Measurements from ENCODE around the gene SDHAF3. TPM values are rescaled to one million over a fixed set of nuclear protein-coding genes. Genes with fewer than 3 reads are reported as not detected.
A peak's percentile ranks its signal among the peaks of the same experiment; 100 is the strongest.
"Not testable (repeated sequence)": the region's sequence is repeated elsewhere in the genome, so short reads cannot be mapped to it uniquely, and the experiment has no call there.

The SDHAF3 gene
- polyA plus RNA-seq, 4 donors = 47.4 to 54.0 (median 49.9) TPM

GRCh38 chr7:97120713-97121457, 3.4 kb downstream of the SDHAF3 start:
- no peak for DNase-seq (ENCODE audit: low read depth in 4 of 4, low spot score in 3 of 4)

GRCh38 chr7:97123115-97123514, 5.6 kb downstream of the SDHAF3 start:
- not testable (repeated sequence) for DNase-seq (ENCODE audit: low read depth in 4 of 4, low spot score in 3 of 4)

GRCh38 chr7:97126483-97127171, 9.1 kb downstream of the SDHAF3 start:
- DNase-seq (ENCODE audit: low read depth in 4 of 4, low spot score in 3 of 4) = no peak

- DNase-seq (ENCODE audit: low read depth in 4 of 4, low spot score in 3 of 4) = no peak
Measured at GRCh38 chr7:97128736-97129135, 11.2 kb downstream of the SDHAF3 start.

- no peak for DNase-seq (ENCODE audit: low read depth in 4 of 4, low spot score in 3 of 4)
Measured at GRCh38 chr7:97130417-97131139, 13.1 kb downstream of the SDHAF3 start.

GRCh38 chr7:97133159-97133558, 15.7 kb downstream of the SDHAF3 start:
- no peak for DNase-seq (ENCODE audit: low read depth in 4 of 4, low spot score in 3 of 4)

GRCh38 chr7:97138830-97139229, 21.3 kb downstream of the SDHAF3 start:
- DNase-seq (ENCODE audit: low read depth in 4 of 4, low spot score in 3 of 4) = no peak

GRCh38 chr7:97145068-97145467, 27.6 kb downstream of the SDHAF3 start:
- peak in 2 of 4 donors; percentile 1 to 2 for DNase-seq (ENCODE audit: low read depth in 4 of 4, low spot score in 3 of 4)

GRCh38 chr7:97149843-97150242, 32.3 kb downstream of the SDHAF3 start:
- DNase-seq (ENCODE audit: low read depth in 4 of 4, low spot score in 3 of 4) = no peak

GRCh38 chr7:97155897-97156418, 38.5 kb downstream of the SDHAF3 start:
- no peak for DNase-seq (ENCODE audit: low read depth in 4 of 4, low spot score in 3 of 4)

GRCh38 chr7:97159984-97160383, 42.5 kb downstream of the SDHAF3 start:
- DNase-seq (ENCODE audit: low read depth in 4 of 4, low spot score in 3 of 4) = not testable (repeated sequence)

GRCh38 chr7:97161609-97162008, 44.1 kb downstream of the SDHAF3 start:
- not testable (repeated sequence) for DNase-seq (ENCODE audit: low read depth in 4 of 4, low spot score in 3 of 4)

- DNase-seq (ENCODE audit: low read depth in 4 of 4, low spot score in 3 of 4) = no peak
Measured at GRCh38 chr7:97166308-97166707, 48.8 kb downstream of the SDHAF3 start.

GRCh38 chr7:97167176-97167575, 49.7 kb downstream of the SDHAF3 start:
- DNase-seq (ENCODE audit: low read depth in 4 of 4, low spot score in 3 of 4) = no peak

GRCh38 chr7:97167749-97168148, 50.3 kb downstream of the SDHAF3 start:
- DNase-seq (ENCODE audit: low read depth in 4 of 4, low spot score in 3 of 4) = no peak

GRCh38 chr7:97174303-97174702, 56.8 kb downstream of the SDHAF3 start:
- DNase-seq (ENCODE audit: low read depth in 4 of 4, low spot score in 3 of 4) = no peak

GRCh38 chr7:97179454-97180104, 62.1 kb downstream of the SDHAF3 start:
- peak; percentile 28 to 35 (median 31) for DNase-seq (ENCODE audit: low read depth in 4 of 4, low spot score in 3 of 4)

- no peak for DNase-seq (ENCODE audit: low read depth in 4 of 4, low spot score in 3 of 4)
Measured at GRCh38 chr7:97187067-97187466, 69.6 kb downstream of the SDHAF3 start.

GRCh38 chr7:97196174-97196573, 78.7 kb downstream of the SDHAF3 start:
- not testable (repeated sequence) for DNase-seq (ENCODE audit: low read depth in 4 of 4, low spot score in 3 of 4)

GRCh38 chr7:97198596-97198995, 81.1 kb downstream of the SDHAF3 start:
- no peak for DNase-seq (ENCODE audit: low read depth in 4 of 4, low spot score in 3 of 4)

GRCh38 chr7:97200018-97200417, 82.5 kb downstream of the SDHAF3 start:
- no peak for DNase-seq (ENCODE audit: low read depth in 4 of 4, low spot score in 3 of 4)
